ENCODE results near the gene DIS3L.
"Not testable (repeated sequence)": the region's sequence is repeated elsewhere in the genome, so short reads cannot be mapped to it uniquely, and the experiment has no call there.

Gene DIS3L

GRCh38 chr15:66278056-66278455 lies 15.3 kb upstream of the DIS3L start:
- no peak for DNase-seq

GRCh38 chr15:66278671-66279070 lies 14.7 kb upstream of the DIS3L start:
- DNase-seq, result no peak

- no peak for DNase-seq
These were observed 9.1 kb upstream of the DIS3L start for GRCh38 chr15:66284271-66284670.

DNA sequence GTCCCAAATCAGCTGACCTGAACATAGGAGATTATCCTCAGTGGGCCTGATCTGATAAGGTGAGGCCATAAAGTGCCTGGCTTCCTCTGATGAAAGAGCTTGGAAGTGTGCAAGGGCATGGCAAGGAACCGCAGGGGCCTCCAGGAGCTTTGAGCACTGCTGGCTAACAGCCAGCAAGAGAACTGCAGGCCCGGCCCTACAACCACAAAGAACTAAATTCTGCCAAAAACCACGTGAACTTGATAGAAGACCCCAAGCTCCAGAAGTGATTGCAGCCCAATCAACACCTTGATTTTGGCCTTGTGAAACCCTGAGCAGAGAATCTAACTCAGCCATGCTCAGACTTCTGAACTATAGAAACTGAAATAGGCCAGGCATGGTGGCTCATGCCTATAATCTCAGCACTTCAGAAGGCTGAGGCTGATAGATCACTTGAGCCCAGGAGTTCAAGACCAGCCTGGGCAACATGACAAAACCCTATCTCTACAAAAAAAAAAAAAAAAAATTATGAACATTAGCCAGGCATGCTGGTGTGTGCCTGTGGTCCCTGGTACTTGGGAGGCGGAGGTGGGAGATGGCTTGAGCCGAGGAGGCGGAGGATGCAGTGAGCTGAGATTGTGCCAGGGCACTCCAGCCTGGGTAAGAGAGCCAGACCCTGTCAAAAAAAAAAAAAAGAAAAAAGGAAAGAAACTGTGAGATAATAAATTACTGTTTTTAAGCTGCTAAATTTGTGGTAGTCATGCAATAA lies 7.7 kb upstream of the DIS3L start:
- peak; percentile 62 for DNase-seq

GRCh38 chr15:66287461-66288057 lies 5.8 kb upstream of the DIS3L start:
- DNase-seq, result peak; percentile 30

DNA sequence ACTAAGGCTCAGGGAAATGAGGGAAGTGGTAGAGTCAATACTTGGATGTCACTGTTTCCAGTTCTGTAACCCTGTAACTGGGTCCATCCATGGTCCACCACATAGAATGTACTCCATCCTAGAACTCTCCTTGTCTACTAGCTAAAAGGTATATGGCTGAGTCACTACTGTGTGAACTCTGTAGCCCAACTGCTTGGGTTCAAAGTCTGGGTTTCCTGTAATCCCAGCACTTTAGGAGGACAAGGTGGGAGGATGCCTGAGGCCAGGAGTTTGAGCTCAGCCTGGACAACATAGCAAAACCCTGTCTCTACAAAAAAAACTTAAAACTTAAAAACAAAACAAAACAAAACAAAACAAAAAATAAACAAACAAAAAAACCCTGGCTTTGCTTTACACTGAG lies 5.3 kb upstream of the DIS3L start:
- DNase-seq, result no peak

GRCh38 chr15:66288551-66289185 lies 4.7 kb upstream of the DIS3L start:
- DNase-seq, result no peak

DNA sequence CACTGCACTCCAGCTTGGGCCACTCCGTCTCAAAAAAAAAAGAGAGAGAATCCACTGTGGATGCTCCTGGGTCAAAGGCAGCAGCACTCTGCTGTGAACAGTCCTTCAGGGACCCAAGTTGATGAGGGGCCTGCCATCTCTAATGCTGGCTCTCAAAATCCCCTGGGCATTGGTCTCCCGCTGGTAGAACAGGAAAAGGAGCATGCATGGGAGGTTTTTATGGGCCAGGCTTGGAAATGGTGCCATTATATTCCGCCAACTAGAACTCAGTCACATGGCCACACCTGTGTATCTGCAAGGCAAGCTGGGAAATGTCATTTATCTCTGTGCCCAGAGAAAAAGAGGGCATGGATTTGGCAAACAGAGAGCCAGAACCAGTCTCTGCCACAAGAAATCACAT lies 3.4 kb upstream of the DIS3L start:
- no peak for DNase-seq

- DNase-seq, result no peak
These were observed 2.9 kb upstream of the DIS3L start for GRCh38 chr15:66290518-66290917.

- no peak for DNase-seq
These were observed 1.4 kb upstream of the DIS3L start for GRCh38 chr15:66291816-66292570.

DNA sequence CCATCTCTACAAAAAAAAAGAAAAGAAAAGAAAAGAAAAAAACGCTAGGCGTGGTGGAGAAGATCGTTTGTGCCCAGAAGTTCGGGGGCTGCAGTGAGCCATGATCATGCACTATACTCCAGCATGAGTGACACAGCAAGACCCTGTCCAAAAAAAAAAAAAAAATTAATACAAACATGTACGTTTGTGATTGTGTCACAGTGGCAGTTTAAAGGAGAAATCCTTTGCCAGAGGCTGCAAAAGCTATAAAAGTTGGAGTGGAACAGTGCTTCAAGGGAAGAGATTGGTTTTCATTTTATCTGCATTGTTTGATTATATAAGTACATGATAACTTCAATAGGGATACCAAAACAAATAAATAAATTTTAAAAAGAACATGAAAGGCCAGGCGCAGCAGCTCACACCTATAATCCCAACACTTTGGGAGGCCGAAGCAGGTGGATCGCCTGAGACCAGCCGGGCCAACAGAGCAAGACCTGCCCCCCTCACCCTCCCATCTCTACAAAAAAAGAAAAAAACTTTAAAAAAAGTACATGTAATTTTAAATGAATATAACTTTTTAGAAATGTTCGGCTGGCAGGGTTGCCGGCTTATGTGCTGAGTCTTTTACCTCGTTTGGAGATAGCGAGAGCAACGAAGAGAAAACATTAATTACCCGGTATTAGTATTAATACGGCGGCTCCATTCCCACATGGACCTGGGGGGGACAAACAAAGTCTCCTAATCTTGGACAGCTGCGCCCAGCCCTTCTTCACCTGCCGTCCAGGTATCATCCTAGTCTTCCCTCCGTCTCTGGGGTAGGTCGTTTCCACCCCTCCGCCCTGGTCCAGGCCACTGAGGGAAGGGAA lies 573 bp upstream of the DIS3L start:
- peak; percentile 13 for DNase-seq

DNA sequence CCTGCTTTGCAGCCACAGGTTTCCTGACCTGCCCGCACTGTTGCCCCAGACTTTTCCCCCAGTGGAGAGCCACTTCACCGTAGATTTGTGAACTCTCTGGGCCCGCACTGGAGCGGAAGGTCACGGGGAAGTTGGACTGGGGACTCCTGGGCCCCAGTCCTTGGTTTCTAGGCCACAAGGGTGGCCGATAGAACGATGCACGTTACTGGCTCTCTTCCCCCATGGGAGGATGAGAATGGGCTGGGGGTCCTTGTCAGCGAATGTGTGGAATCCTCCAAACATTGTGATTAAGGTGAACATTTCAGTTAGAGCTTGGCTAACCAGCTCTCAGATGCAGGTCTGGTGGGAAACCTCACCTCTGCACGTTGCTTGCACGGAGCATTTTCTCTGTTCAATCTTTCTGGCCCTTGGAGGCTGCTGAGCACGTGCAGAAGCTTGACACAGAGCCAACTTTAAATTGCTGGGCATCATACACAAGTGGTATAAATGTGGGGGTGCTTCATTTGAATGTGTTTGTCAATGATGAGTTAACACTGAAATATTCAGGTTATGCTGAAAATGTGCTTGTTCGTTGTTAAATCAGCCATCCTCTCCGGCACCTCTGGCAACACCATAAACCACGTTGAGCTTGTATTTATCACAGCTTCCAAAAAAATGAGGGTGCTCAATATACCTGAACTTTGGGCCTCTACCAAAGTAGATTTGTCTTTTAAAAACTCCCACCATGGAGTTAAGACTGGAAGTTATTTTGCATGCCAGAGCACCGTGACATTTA lies 976 bp downstream of the DIS3L start:
- DNase-seq, result peak; percentile 11

GRCh38 chr15:66294932-66295235 lies 1.5 kb downstream of the DIS3L start:
- no peak for DNase-seq

GRCh38 chr15:66296186-66296585 lies 2.8 kb downstream of the DIS3L start:
- no peak for DNase-seq

DNA sequence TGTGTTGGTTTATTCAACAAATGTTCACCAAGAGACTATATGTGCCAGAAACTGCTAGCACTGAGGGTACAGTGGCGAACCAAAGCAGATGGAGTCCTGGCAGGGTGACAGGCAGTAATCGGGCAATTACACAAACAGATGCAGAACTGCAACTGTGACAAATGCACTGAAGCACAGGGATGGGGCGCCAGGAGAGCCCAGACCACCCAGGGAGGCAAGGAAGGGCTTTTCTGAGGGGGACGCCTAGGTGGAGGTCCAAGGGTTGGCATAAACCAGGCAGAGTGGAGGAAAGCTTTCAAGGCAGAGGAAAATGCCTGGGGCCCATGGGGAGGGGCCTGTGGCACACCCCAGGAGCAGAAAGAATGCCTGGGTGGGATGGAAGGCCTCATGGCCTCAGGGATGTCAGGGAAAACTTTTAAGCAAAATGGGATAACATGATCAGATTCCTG lies 5.5 kb downstream of the DIS3L start:
- DNase-seq, result no peak

GRCh38 chr15:66302489-66303278 lies 9.3 kb downstream of the DIS3L start:
- DNase-seq, result no peak

DNA sequence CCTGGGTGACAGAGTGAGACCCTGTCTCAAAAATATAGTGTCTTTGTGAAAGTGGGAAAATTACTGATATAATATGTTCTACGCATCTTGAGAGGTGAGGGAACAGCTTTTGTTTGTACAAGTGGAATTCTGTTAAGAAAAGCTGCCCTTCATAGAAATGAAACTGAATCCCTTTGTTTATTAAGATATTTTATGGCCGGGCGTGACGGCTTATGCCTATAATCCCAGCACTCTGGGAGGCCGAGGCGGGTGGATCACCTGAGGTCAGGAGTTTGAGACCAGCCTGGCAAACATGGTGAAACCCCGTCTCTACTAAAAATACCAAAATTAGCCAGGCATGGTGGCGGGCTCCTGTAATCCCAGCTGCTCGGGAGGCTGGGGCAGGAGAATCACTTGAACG lies 11.1 kb downstream of the DIS3L start:
- not testable (repeated sequence) for DNase-seq

- no peak for DNase-seq
These were observed 13.0 kb downstream of the DIS3L start for GRCh38 chr15:66306381-66306780.

- DNase-seq, result no peak
These were observed 15.2 kb downstream of the DIS3L start for GRCh38 chr15:66308531-66308930.

DNA sequence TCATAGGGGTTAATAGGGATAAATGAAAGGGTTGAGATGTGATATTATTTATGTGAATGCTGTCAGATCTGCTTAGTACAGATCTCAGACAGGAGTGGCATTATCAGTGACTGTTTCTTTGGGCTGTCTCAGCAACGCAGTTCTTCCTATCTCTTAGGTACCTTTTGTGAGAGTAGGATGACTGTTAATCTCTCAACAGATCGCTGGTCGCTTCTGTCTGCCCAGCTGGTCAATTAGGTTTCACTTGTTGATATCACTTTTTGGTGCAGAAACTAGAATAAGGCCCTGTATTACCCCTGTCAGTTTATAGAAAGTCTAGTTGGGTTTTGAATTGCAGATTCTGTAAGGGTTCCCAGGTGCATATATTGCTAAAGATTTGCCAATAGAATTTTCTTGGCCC lies 16.5 kb downstream of the DIS3L start:
- no peak for DNase-seq

DNA sequence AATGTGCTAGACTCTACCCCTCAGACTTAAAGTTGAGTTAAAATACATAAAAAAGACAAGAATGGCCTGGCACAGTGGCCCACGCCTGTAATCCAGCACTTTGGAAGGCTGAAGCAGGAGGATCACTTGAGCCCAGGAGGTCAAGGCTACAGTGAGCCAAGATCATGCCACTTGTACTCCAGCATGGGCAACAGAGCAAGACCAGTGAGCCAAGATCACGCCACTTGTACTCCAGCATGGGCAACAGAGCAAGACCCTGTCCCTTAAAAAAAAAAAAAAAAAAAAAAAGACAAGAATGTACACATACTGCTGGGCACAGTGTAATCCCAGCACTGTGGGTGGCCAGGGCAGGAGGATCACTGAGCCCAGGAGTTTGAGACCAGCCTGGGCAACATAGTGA lies 17.4 kb downstream of the DIS3L start:
- no peak for DNase-seq
